HG03103 (cell line): ENCODE results near the gene GLT1D1.
"Not testable (repeated sequence)": the region's sequence is repeated elsewhere in the genome, so short reads cannot be mapped to it uniquely, and the experiment has no call there.

Source experiments
- ATAC-seq: cut with Tn5 transposase; IDR thresholded peaks from one replicate; pipeline ENCODE4 v1.9.1; 2021; ENCODE audit warnings: low read depth; ENCODE audit not compliant: unreplicated experiment

GLT1D1 gene

DNA sequence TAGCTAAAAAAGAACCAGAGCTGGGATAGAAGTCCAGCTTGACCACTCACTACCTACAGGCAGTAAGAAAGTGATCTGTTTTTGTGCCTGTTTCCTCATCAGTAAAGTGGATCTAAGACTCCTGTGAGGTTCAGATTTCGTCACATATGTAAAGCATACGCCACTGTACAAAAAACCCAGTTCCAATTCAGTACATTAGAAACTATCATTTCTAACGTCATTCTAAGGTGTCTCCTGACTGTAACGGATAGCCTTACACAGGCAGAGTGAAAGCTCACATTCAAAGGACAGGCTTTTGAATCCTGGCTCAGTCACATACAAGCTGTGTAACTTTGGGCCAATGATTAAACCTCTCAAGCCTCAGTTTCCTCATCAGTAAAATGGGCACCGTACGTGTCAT, 33.0 kb upstream of the GLT1D1 start:
- ATAC-seq = no peak

- peak; percentile 49 for ATAC-seq
Measured at GRCh38 chr12:128820723-128821432, 32.4 kb upstream of the GLT1D1 start.

DNA sequence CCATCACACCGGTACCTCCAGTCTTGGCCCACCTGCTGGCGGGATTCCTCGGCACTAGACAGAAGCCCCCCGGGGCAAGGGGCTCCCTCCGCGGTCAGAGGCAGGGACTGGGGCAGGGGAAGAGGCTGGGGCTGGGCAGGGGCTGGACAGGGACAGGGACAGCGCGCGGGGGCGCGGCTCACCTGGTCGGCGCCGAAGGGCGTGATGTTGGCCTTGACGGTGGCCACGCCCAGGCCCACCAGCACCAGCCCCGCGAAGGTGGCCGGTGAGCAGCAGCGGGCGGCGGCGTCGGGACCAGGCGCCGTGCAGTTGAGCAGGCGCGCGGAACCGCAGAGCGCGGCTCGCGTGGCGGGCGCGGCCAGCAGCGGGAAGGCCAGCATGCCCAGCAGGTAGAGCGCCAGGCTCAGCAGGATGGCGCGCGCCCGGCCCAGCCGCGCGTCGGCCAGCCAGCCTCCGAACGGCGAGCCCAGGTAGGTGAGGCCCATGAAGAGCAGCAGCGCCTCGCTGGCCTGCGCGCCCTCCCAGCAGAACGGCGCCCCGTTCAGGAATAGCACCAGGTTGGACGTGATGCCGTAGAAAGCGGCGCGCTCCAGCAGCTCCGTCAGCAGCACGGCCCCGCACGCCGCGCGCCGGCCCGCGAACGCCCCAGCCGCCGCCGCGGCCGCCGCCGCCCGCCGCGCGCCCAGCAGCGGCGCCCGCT, 29.9 kb upstream of the GLT1D1 start:
- ATAC-seq = peak; percentile 4

DNA sequence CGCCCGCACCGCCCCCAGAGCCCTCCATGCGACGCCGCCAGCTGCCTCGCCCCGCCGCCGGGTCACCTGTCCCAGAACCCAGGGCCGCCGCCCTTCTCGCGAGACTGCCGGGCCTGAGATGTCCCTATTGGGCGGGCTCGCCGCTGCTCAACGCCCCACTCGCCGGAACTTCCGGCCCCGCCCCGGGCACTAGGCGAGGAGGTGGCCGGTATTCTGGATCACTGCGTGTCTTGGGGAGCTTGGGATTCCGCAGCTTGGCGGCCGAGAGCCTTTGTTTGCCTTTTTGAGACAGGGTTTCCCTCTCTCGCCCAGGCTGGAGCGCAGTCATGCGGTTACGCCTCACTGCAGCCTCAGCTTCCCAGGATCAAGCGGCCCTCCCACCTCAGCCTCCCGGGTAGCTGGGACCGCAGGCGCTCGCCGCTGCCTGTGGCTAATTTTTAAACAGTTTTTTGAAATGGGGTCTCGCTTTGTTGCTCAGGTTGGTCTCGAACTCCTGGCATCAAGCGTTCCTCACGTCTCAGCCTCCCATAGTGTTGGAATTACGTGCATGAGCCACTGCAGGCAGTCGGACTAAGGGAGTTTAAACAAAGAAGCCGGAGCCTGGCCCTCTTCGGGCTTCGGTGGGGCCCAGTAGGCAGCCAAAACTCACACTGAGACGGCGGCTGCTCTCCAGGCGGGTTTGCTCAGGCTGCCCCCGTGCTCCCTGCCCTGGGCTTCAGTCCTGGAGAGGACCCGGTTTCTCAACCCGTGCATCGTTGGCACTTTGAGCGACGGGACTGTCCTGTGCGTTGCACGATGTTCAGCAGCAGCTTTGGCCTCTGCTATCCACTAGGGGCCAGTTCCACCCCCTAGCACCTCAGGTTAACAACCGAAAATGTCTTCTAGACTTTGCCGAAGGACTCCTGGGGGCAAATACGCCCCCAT, 29.1 kb upstream of the GLT1D1 start, which contains the start of gene SLC15A4:
Gene SLC15A4, minus strand, starts transcription at position 43 of the 924 bp plus-strand sequence. Its CDS starts 15 bp downstream, at position 28.
- peak; percentile 77 for ATAC-seq

GRCh38 chr12:128825835-128826234, 27.4 kb upstream of the GLT1D1 start:
- no peak for ATAC-seq

- ATAC-seq = no peak
Measured at GRCh38 chr12:128827724-128828123, 25.6 kb upstream of the GLT1D1 start.

DNA sequence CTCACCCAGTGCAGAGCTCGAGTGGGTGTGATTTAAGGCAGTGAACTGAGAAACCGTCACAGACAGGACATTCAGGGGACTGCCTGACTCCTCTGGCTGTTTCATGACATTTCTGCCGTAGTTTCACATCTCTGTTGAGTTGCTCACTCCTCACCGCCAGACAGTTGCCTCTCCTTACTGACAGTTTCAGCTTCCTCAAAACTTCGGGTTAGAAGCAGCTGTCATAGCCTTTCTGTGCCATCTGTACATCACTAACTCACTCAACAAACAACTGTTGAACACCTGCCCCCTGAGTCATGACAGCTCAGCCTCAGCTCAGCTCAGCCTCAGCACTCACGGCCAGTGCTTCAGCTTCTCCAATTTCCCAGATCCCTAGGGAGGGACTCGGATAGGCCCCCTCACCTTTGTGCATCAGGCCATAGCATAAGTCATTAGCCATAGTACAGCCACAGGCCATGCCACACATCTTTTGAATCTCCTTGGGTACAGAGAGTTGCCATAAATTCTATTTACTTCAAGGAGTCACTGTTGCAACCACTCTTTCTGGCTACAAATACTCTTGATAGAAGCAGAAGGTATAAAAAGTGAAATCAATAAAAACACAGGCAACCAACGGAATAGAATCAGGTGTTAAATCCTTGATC, 23.3 kb upstream of the GLT1D1 start:
- peak; percentile 84 for ATAC-seq

DNA sequence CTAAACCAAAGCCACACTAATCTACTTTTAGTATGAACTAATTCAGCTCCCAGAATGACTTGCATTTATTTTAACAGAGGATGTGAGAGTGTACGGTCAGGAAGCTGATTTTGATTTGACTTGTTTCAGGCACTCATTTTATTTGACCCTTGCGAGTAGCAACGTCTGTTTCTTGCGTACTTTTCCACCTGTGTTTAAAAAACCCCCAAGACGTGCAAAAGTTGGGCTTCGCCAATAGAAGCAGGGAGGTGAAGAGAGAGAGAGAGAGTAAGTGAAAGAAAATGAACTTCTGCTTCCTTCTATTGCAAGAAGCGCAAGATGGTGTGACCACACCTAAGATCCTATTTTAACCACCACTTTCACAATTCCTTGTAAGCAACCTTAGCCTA, 22.8 kb upstream of the GLT1D1 start:
- ATAC-seq = peak; percentile 52

DNA sequence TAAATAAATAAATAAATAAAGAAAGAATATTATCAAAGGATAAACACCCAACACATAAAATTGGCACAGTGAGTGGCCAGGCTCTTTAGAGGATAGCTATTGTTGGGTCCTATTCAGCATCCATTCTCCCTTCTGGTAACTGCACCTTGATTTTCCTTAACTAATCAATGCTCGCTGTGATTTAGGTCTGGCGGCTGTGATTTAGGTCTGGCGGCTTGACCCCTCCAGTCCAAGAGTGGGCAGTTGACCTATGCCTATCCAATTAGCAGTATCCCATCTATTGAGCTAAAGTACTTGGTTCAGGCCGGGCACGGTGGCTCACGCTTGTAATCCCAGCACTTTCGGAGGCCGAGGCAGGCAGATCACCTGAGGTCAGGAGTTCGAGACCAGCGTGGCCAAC, 19.9 kb upstream of the GLT1D1 start:
- no peak for ATAC-seq

DNA sequence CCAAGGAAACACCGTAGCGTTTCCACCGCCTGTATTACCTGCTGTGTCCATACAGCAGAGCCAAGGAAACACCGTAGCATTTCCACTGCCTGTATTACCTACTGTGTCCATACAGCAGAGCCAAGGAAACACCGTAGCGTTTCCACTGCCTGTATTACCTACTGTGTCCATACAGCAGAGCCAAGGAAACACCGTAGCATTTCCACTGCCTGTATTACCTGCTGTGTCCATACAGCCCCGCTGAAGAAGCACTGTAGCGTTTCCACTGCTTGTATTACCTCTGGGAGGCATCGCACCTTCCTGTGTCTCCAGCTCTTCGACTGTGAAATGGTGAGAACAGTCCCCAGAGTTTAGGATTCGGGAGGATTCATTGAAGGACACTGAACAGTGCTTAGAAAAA, 13.4 kb upstream of the GLT1D1 start:
- ATAC-seq = not testable (repeated sequence)

DNA sequence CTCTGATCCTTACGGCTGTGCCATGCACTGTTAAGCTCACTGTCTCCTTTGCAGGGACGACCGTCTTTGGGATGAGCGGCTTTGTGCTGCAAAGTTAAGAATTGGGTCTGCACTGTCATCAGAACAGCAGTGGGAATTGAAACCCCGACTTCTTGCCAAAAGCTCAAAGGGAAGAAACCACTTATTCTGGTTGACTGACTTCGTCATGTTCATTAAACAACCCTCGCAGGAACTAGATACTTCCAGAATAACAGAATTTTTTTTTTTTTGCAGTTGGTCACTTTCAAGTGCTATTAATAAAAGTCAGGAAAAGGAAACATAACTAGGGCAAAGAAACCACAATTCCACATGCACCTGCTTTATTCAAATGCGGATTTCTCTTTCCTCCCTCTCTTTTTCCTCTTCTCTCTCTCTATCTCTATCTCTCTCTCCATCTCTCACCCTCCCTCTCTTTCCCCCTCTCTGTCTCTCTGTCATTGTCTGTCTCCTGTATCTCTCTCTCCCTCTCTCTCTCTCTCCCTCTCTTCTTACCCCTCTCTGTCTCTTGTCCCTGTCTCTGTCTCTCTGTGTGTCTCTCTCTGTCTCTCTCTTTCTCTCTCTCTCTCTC, 12.3 kb upstream of the GLT1D1 start:
- peak; percentile 69 for ATAC-seq

GRCh38 chr12:128842579-128842978, 10.7 kb upstream of the GLT1D1 start:
- no peak for ATAC-seq

- no peak for ATAC-seq
Measured at GRCh38 chr12:128843538-128843937, 9.7 kb upstream of the GLT1D1 start.

DNA sequence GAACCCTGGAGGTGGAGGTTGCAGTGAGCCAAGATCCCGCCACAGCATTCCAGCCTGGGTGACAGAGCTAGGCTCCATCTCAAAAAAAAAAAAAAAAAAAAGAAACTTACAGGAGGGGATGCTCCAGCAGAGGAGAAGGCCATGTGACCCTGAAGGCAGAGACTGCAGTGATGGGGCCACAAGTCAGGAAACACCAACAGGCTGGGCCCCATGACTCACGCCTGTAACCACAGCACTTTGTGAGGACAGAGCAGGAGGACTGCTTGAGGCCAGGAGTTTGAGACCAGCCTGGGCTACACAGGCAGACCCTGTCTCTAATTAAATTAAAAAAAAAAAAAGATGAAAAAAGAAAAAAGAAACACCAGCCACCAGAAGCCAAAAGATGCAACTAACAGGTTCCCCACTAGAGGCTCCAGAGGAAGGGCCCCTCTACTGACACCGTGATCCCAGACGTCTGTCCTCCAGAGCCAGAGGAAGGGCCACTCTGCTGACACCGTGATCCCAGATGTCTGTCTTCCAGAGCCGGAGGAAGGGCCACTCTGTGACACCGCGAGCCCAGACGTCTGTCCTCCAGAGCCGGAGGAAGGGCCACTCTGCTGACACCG, 9.1 kb upstream of the GLT1D1 start:
- ATAC-seq = peak; percentile 36

- ATAC-seq = not testable (repeated sequence)
Measured at GRCh38 chr12:128846671-128847070, 6.6 kb upstream of the GLT1D1 start.

GRCh38 chr12:128848371-128848770, 4.9 kb upstream of the GLT1D1 start:
- no peak for ATAC-seq

GRCh38 chr12:128849806-128850205, 3.5 kb upstream of the GLT1D1 start:
- ATAC-seq = not testable (repeated sequence)

- no peak for ATAC-seq
Measured at GRCh38 chr12:128850400-128850799, 2.9 kb upstream of the GLT1D1 start.

- ATAC-seq = not testable (repeated sequence)
Measured at GRCh38 chr12:128851429-128851828, 1.8 kb upstream of the GLT1D1 start.
